ENCODE measurements around the gene MBD5.
"Not testable (repeated sequence)": the region's sequence is repeated elsewhere in the genome, so short reads cannot be mapped to it uniquely, and the experiment has no call there.

Gene MBD5

DNA sequence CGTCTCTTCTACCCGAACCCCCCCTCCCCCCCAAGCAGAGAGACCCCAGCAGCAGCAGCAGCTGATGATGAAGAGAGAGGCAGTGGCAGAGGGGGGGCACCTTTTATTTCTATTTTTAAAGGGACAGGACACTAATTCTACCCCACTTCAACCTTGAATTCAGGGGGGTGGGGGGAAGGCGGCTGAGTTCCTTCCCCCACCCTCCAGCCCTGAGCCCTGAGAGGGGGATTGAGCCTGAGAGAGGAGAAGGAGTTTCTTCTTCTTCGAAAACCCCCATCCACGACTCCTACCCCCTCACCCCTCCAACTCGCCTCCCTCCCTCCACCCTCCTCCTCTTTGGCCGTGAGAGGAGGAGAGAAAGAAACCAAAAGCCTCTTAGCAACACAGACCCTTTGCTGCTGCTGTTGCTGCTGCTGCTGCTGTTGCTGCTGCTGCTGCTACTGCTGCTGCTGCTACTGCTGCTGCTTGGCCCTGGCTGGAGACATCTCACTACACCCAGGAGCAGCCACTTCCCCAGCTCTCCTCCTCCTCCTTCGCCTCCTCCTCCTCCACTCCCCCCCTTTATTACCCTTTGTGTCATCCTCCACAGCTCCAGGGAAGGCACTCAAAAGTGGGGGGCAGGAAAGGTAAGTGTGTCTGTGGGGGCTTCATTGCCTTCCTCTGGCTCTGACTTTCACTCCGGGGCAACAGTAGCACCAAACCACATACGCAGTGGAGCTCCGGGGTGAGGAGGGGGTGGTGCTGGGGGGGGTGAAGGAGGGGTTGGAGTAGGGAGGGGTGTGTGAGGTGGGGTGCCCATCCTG lies at the start of gene MBD5:
TSS of gene MBD5 (plus strand) at position 33 of the 803 bp plus-strand sequence.
- Histone ChIP-seq H3K4me3 (ENCODE audit: low read depth in 1 of 2, low read length in 2 of 2) (peak within 1 kb of the TSS; percentile 92 to 94), H3K27ac (ENCODE audit: low read length) (peak within 1 kb of the TSS; percentile 93), H3K4me1 (ENCODE audit: control insufficient read depth in 1 of 2, insufficient read depth in 2 of 2, low read length in 2 of 2) (peaks cover 0 to 22% of the 10 kb centered on the region in 2 donors), H3K36me3 (ENCODE audit: control insufficient read depth in 1 of 2, insufficient read depth in 2 of 2, low read length in 2 of 2) (no peaks in the 10 kb centered on the region), H3K27me3 (ENCODE audit: low read depth, low read length) (no peaks in the 10 kb centered on the region), H3K9me3 (ENCODE audit: control insufficient read depth in 1 of 2, low read length in 2 of 2) (no peaks in the 10 kb centered on the region)

DNA sequence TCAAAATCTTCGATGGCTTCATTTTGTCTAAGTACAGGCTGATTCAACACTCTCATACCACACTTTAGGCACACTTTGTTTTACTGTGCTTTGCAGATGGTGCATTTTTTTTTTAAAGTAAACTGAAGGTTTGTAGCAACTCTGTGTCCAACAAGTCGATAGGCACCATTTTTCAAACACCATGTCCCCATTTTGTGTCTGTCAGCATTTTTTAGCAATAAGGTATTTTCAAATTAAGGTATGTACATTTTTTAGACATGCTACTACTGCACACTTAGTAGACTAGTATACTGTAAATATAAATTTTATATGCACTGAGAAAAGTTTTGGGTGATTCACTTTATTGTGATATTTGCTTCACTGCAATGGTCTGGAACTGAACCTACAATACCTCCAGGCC lies 44.8 kb upstream of the MBD5 start:
- no peak overlapping the region for H3K4me3 ChIP-seq (ENCODE audit: low read depth in 1 of 2, low read length in 2 of 2)
- peaks cover 3 to 7% of the 10 kb centered on the region in 2 donors for H3K36me3 ChIP-seq (ENCODE audit: control insufficient read depth in 1 of 2, insufficient read depth in 2 of 2, low read length in 2 of 2)
- H3K4me1 ChIP-seq (ENCODE audit: control insufficient read depth in 1 of 2, insufficient read depth in 2 of 2, low read length in 2 of 2), result peaks cover 0 to 4% of the 10 kb centered on the region in 2 donors
- H3K27ac ChIP-seq (ENCODE audit: low read length), result no peak overlapping the region
- H3K9me3 ChIP-seq (ENCODE audit: control insufficient read depth in 1 of 2, low read length in 2 of 2), result no peaks in the 10 kb centered on the region
- no peaks in the 10 kb centered on the region for H3K27me3 ChIP-seq (ENCODE audit: low read depth, low read length)

- Histone ChIP-seq H3K27ac (ENCODE audit: low read length) (no peak overlapping the region), H3K9me3 (ENCODE audit: control insufficient read depth in 1 of 2, low read length in 2 of 2) (no peaks in the 10 kb centered on the region), H3K36me3 (ENCODE audit: control insufficient read depth in 1 of 2, insufficient read depth in 2 of 2, low read length in 2 of 2) (peaks cover 0 to 7% of the 10 kb centered on the region in 2 donors), H3K27me3 (ENCODE audit: low read depth, low read length) (no peaks in the 10 kb centered on the region), H3K4me3 (ENCODE audit: low read depth in 1 of 2, low read length in 2 of 2) (no peak overlapping the region), H3K4me1 (ENCODE audit: control insufficient read depth in 1 of 2, insufficient read depth in 2 of 2, low read length in 2 of 2) (peaks cover 0 to 6% of the 10 kb centered on the region in 2 donors)
Observed at GRCh38 chr2:147977679-147978078, 43.2 kb upstream of the MBD5 start.

GRCh38 chr2:147980940-147981528 lies 39.9 kb upstream of the MBD5 start:
- Histone ChIP-seq H3K36me3 (ENCODE audit: control insufficient read depth in 1 of 2, insufficient read depth in 2 of 2, low read length in 2 of 2) (peaks cover 0 to 7% of the 10 kb centered on the region in 2 donors), H3K4me1 (ENCODE audit: control insufficient read depth in 1 of 2, insufficient read depth in 2 of 2, low read length in 2 of 2) (peaks cover 0 to 6% of the 10 kb centered on the region in 2 donors), H3K9me3 (ENCODE audit: control insufficient read depth in 1 of 2, low read length in 2 of 2) (no peaks in the 10 kb centered on the region), H3K27ac (ENCODE audit: low read length) (no peak overlapping the region), H3K27me3 (ENCODE audit: low read depth, low read length) (no peaks in the 10 kb centered on the region), H3K4me3 (ENCODE audit: low read depth in 1 of 2, low read length in 2 of 2) (no peak overlapping the region)

GRCh38 chr2:147989102-147989501 lies 31.8 kb upstream of the MBD5 start:
- H3K4me1 ChIP-seq (ENCODE audit: control insufficient read depth in 1 of 2, insufficient read depth in 2 of 2, low read length in 2 of 2), result no peaks in the 10 kb centered on the region

DNA sequence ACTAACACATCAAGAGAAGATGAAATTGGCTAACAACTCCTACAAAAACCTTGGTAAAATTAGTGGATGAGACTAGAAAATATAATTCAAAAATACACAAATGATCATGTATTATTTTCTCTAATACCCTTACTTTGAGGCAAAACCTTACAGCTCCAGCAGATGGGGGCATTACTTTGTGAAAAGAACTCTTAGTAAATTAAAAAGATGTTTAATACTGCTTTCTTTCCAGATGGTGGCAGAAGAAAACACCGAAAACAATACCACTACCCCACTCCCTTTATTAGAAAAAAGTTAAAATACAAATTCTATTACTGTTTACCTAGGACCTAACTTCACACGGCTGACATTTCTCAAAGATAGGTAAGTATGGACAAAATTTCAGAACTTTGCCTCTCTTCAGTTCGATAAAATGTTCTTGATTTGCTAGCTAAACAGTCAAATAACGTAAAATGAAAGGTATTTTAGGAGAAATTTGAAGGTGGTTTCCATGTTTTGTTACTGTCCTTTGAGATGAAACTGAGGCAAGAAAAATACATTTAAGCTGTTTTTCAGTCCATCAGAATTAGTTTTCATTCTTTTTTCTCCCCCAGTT lies 31.0 kb upstream of the MBD5 start:
- Histone ChIP-seq H3K4me3 (ENCODE audit: low read depth in 1 of 2, low read length in 2 of 2) (no peak overlapping the region), H3K9me3 (ENCODE audit: control insufficient read depth in 1 of 2, low read length in 2 of 2) (no peaks in the 10 kb centered on the region), H3K36me3 (ENCODE audit: control insufficient read depth in 1 of 2, insufficient read depth in 2 of 2, low read length in 2 of 2) (no peaks in the 10 kb centered on the region), H3K27me3 (ENCODE audit: low read depth, low read length) (no peaks in the 10 kb centered on the region), H3K27ac (ENCODE audit: low read length) (no peak overlapping the region), H3K4me1 (ENCODE audit: control insufficient read depth in 1 of 2, insufficient read depth in 2 of 2, low read length in 2 of 2) (no peaks in the 10 kb centered on the region)

More at GRCh38 chr2:147989102-147989501, 31.8 kb upstream of the MBD5 start:
- Histone ChIP-seq H3K27me3 (ENCODE audit: low read depth, low read length) (no peaks in the 10 kb centered on the region), H3K9me3 (ENCODE audit: control insufficient read depth in 1 of 2, low read length in 2 of 2) (no peaks in the 10 kb centered on the region), H3K4me3 (ENCODE audit: low read depth in 1 of 2, low read length in 2 of 2) (no peak overlapping the region), H3K27ac (ENCODE audit: low read length) (no peak overlapping the region), H3K36me3 (ENCODE audit: control insufficient read depth in 1 of 2, insufficient read depth in 2 of 2, low read length in 2 of 2) (no peaks in the 10 kb centered on the region)

DNA sequence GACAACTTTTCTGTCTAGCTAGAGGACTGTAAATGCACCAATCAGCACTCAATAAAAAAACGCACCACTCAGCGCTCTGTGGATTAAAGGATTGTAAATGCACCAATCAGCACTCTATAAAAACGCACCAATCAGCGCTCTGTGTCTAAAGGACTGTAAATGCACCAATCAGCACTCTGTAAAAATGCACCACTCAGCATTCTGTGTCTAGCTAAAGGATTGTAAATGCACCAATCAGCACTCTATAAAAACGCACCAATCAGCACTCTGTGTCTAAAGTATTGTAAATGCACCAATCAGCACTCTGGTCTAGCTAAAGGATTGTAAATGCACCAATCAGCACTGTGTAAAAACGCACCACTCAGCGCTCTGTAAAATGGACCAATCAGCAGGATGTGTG lies 25.9 kb upstream of the MBD5 start:
- not testable (repeated sequence) for H3K27ac ChIP-seq (ENCODE audit: low read length); H3K27me3 ChIP-seq (ENCODE audit: low read depth, low read length); H3K4me3 ChIP-seq (ENCODE audit: low read depth in 1 of 2, low read length in 2 of 2); H3K4me1 ChIP-seq (ENCODE audit: control insufficient read depth in 1 of 2, insufficient read depth in 2 of 2, low read length in 2 of 2); H3K36me3 ChIP-seq (ENCODE audit: control insufficient read depth in 1 of 2, insufficient read depth in 2 of 2, low read length in 2 of 2); H3K9me3 ChIP-seq (ENCODE audit: control insufficient read depth in 1 of 2, low read length in 2 of 2)

- Histone ChIP-seq H3K27ac (ENCODE audit: low read length) (no peak overlapping the region), H3K27me3 (ENCODE audit: low read depth, low read length) (no peaks in the 10 kb centered on the region), H3K4me3 (ENCODE audit: low read depth in 1 of 2, low read length in 2 of 2) (no peak overlapping the region), H3K36me3 (ENCODE audit: control insufficient read depth in 1 of 2, insufficient read depth in 2 of 2, low read length in 2 of 2) (peaks cover 0 to 7% of the 10 kb centered on the region in 2 donors), H3K4me1 (ENCODE audit: control insufficient read depth in 1 of 2, insufficient read depth in 2 of 2, low read length in 2 of 2) (no peaks in the 10 kb centered on the region), H3K9me3 (ENCODE audit: control insufficient read depth in 1 of 2, low read length in 2 of 2) (no peaks in the 10 kb centered on the region)
Observed at GRCh38 chr2:147996828-147997227, 24.1 kb upstream of the MBD5 start.

- H3K27ac ChIP-seq (ENCODE audit: low read length), result no peak overlapping the region
- peaks cover 0 to 7% of the 10 kb centered on the region in 2 donors for H3K36me3 ChIP-seq (ENCODE audit: control insufficient read depth in 1 of 2, insufficient read depth in 2 of 2, low read length in 2 of 2)
- no peaks in the 10 kb centered on the region for H3K9me3 ChIP-seq (ENCODE audit: control insufficient read depth in 1 of 2, low read length in 2 of 2)
- no peak overlapping the region for H3K4me3 ChIP-seq (ENCODE audit: low read depth in 1 of 2, low read length in 2 of 2)
- no peaks in the 10 kb centered on the region for H3K27me3 ChIP-seq (ENCODE audit: low read depth, low read length)
- H3K4me1 ChIP-seq (ENCODE audit: control insufficient read depth in 1 of 2, insufficient read depth in 2 of 2, low read length in 2 of 2), result no peaks in the 10 kb centered on the region
Observed at GRCh38 chr2:147998203-147998602, 22.7 kb upstream of the MBD5 start.

- Histone ChIP-seq H3K9me3 (ENCODE audit: control insufficient read depth in 1 of 2, low read length in 2 of 2) (no peaks in the 10 kb centered on the region), H3K27ac (ENCODE audit: low read length) (no peak overlapping the region)
Observed at GRCh38 chr2:147999126-147999525, 21.8 kb upstream of the MBD5 start.

GRCh38 chr2:148000095-148000494 lies 20.8 kb upstream of the MBD5 start:
- no peaks in the 10 kb centered on the region for H3K9me3 ChIP-seq (ENCODE audit: control insufficient read depth in 1 of 2, low read length in 2 of 2)
- H3K27ac ChIP-seq (ENCODE audit: low read length), result no peak overlapping the region
- H3K27me3 ChIP-seq (ENCODE audit: low read depth, low read length), result no peaks in the 10 kb centered on the region
- H3K4me1 ChIP-seq (ENCODE audit: control insufficient read depth in 1 of 2, insufficient read depth in 2 of 2, low read length in 2 of 2), result no peaks in the 10 kb centered on the region
- H3K36me3 ChIP-seq (ENCODE audit: control insufficient read depth in 1 of 2, insufficient read depth in 2 of 2, low read length in 2 of 2), result peaks cover 0 to 5% of the 10 kb centered on the region in 2 donors
- no peak overlapping the region for H3K4me3 ChIP-seq (ENCODE audit: low read depth in 1 of 2, low read length in 2 of 2)

More at GRCh38 chr2:147999126-147999525, 21.8 kb upstream of the MBD5 start:
- Histone ChIP-seq H3K4me3 (ENCODE audit: low read depth in 1 of 2, low read length in 2 of 2) (no peak overlapping the region), H3K4me1 (ENCODE audit: control insufficient read depth in 1 of 2, insufficient read depth in 2 of 2, low read length in 2 of 2) (no peaks in the 10 kb centered on the region), H3K27me3 (ENCODE audit: low read depth, low read length) (no peaks in the 10 kb centered on the region), H3K36me3 (ENCODE audit: control insufficient read depth in 1 of 2, insufficient read depth in 2 of 2, low read length in 2 of 2) (peaks cover 0 to 7% of the 10 kb centered on the region in 2 donors)
